Neural progenitor cell (in vitro differentiated cells): Measurements from ENCODE around the gene RPS24.
"Not testable (repeated sequence)": the region's sequence is repeated elsewhere in the genome, so short reads cannot be mapped to it uniquely, and the experiment has no call there.

Experiments
- CTCF ChIP-seq: fragments of 200-600 bp; sonication (generic); IDR thresholded peaks from 2 replicates; pipeline ENCODE4 v1.5.1; 2017; ENCODE audit warnings: antibody characterized with exemption, mild to moderate bottlenecking
- EZH2 ChIP-seq: fragments of 200-600 bp; sonication (generic); IDR thresholded peaks from 2 replicates; pipeline ENCODE4 v1.6.1; 2017; ENCODE audit warnings: antibody characterized with exemption, mild to moderate bottlenecking, moderate library complexity
- EZH2phosphoT487 ChIP-seq: fragments of 200-600 bp; sonication (generic); IDR thresholded peaks from 2 replicates; pipeline ENCODE4 v1.6.1; 2017; ENCODE audit warnings: antibody characterized with exemption

- not testable (repeated sequence) for TF ChIP-seq CTCF, EZH2, EZH2phosphoT487
Measured at GRCh38 chr10:78064919-78065318, 31.3 kb downstream of the RPS24 start.
